ENCODE measurements around the gene GUCY1B1.
A peak's percentile ranks its signal among the peaks of the same experiment; 100 is the strongest.
"Not testable (repeated sequence)": the region's sequence is repeated elsewhere in the genome, so short reads cannot be mapped to it uniquely, and the experiment has no call there.

GUCY1B1 gene

DNA sequence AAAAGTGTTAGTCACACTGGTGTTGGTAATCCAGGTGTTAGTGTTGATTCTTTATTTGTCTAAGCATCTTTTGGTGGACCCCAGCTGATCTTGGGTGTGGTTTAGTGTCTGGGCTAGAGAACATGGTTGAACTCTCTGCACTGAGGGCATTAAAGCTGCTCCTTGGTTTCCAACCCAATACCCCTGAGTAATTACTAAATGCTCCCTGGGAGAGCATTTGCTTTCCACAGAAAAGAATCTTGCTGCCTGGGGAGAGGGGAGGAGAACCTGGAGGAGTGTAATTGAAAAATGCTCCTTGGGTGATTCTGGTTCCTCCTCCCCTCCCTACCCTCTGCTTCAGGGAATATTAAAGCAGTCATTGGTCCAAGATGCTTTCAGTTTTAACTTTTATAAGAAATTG lies 3.1 kb downstream of the GUCY1B1 start:
- DNase-seq (ENCODE audit: low spot score) = no peak

DNA sequence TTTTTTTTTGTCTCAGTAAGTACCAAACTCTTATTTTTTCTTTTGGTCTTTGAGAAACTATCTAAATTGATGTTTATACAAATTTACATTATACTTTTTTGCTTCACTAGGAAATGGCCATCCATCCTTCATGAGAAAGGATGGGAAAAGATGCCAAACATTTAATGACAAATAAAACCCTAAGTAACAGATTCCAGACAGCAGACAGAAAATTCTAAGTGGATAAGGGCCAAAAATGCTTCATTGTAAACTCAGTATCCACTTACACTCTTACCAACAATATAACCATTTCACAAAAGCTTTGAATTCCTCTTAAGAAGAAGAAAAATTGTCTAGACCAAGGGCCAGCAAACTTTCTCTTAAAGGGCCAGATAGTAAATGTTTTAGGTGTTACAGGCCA lies 3.5 kb downstream of the GUCY1B1 start:
- DNase-seq (ENCODE audit: low spot score) = no peak

DNA sequence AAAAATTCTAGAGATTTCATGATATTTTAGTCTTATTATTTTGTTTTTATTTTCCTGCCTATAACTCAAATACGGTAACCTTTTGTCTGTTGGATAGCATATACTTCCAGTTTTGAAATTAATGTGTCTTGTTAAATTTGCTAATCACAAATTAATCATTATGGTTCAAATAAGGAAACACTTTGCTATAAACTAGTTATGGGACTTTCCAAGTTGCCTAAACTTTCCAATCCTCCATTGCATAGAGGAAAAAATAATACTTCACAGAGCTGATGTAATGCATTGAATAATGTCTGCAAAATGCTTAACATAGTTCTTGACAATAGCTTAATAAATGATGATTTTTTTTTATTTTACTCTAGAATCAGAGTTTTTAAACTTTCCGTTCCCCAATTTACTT lies 4.7 kb downstream of the GUCY1B1 start:
- no peak for DNase-seq (ENCODE audit: low spot score)

- no peak for DNase-seq (ENCODE audit: low spot score)
These were observed 6.3 kb downstream of the GUCY1B1 start for GRCh38 chr4:155765149-155765548.

- no peak for DNase-seq (ENCODE audit: low spot score)
These were observed 7.8 kb downstream of the GUCY1B1 start for GRCh38 chr4:155766622-155767021.

DNA sequence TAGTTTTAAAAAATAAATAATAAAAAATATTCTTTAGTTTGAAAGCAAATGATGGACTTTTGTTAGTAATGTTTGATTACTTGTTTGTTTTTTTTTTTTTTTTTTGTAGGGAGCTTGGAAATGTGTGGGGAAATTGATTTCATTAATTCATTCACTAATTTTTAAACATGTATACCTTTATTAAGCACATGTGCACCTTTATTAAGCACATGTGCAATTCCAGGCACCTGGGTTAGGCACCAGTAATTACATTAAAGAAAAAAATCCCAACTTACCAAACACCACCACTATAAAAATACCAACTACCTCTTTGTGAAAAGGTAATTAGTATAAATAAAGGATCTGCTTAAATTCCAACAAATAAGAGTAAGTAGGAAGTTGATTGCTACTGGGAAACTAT lies 9.5 kb downstream of the GUCY1B1 start:
- no peak for DNase-seq (ENCODE audit: low spot score)

- DNase-seq (ENCODE audit: low spot score) = no peak
These were observed 10.3 kb downstream of the GUCY1B1 start for GRCh38 chr4:155769090-155769489.

- DNase-seq (ENCODE audit: low spot score) = no peak
These were observed 13.8 kb downstream of the GUCY1B1 start for GRCh38 chr4:155772459-155773195.

DNA sequence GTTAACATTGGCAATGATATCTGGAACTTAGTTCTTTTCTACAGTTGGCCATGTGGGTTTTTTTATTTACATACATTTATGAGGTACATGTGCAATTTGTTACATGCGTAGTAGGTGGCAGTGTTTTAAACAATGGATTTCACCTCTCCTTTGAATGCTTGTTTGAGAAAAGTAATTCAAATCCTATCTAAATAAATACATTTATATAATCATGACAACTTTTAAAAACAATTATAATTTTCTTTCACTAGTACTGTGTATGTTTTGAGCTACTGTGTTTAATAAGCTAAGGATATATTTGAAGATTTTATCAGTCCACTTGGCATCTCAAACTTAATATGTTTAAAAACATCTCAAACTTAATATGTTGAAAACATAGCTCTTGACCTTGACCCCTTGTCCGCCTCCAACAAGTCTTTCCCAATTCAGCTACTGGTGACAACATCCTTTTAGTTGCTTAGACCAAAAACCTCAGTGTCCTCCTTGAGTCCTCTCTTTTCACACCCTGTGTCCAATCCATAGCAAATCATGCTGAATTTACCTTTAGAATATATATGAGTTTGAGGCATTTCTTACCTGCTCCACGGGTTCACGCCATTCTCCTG lies 14.5 kb downstream of the GUCY1B1 start:
- DNase-seq (ENCODE audit: low spot score) = no peak

DNA sequence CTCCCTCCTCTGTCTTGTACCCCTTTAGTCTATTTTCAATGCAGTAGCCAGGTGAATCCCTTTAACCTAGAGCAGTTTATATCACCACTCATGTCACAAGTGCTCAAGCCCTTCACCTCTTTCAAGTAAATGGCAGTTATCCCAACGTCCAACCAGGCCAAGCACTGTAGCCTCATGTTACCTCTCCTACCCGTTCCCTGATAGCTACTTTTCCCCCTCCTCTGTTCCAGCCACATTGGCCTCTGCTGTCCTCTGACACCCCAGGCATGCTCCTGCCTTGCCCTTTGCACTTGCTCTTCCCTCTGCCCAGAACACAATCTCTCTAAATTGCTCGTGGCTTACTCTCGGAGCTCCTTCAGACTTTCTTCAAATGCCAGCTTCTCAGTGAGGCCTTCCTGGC lies 15.2 kb downstream of the GUCY1B1 start:
- no peak for DNase-seq (ENCODE audit: low spot score)

DNA sequence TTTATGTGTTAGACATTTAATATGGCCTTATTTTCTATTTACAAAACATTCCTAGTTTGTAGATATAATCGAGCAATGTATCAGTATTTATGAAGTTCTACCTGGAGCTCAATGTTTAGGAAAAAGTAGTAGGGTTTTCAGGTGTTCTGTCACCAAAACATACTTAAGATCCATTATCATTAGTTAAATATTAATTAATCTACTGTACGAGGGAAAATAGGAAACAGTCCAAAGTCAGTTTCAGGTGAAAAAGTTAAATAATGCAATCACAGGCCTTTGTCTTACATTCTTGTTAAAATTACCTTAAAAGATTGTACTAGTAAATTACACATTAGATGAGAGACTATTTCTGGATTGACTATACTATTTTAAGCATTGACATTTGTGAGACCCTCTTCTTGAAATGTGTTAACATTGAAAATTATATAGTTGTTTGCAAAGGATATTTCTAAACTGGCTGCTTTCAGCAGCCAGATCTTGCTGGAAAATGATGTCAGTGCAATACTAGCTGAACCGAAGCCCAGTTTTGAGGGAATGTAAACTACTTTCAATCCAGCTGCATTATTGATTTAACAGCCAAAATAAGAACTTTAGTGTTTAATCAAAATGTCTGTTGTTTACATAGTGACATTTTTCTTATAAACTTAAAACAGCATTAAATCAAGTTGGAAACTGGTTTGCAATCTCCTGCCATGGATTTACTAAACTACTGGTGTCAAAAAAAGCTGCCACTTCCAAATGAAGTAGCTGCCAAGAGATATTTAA lies 19.3 kb downstream of the GUCY1B1 start:
- no peak for DNase-seq (ENCODE audit: low spot score)

GRCh38 chr4:155780775-155781174 lies 22.0 kb downstream of the GUCY1B1 start:
- no peak for DNase-seq (ENCODE audit: low spot score)

- DNase-seq (ENCODE audit: low spot score) = no peak
These were observed 22.5 kb downstream of the GUCY1B1 start for GRCh38 chr4:155781249-155781831.

- no peak for DNase-seq (ENCODE audit: low spot score)
These were observed 25.8 kb downstream of the GUCY1B1 start for GRCh38 chr4:155784637-155785036.

- DNase-seq (ENCODE audit: low spot score) = no peak
These were observed 27.0 kb downstream of the GUCY1B1 start for GRCh38 chr4:155785828-155786227.

GRCh38 chr4:155787113-155787710 lies 28.4 kb downstream of the GUCY1B1 start:
- peak; percentile 11 for DNase-seq (ENCODE audit: low spot score)

GRCh38 chr4:155789391-155789790 lies 30.6 kb downstream of the GUCY1B1 start:
- DNase-seq (ENCODE audit: low spot score) = no peak

DNA sequence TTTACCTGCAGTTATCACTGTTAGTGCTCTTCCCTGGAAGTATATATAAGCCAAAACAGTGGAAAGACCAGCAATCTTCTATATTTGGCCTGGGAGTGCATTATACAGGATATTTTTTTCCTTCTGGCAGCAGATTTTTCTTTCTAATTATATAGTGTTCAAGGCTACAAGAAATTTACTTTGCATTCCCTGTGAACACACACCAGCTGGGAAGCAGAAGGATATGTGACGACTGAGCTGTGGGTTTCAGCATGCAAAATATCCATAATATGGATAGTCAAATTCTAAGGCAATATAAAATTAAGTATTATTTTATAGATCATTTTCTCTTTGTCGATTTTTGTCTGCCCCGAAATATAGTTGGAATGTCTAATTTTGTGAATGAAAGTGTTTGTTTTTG lies 31.2 kb downstream of the GUCY1B1 start:
- no peak for DNase-seq (ENCODE audit: low spot score)

- no peak for DNase-seq (ENCODE audit: low spot score)
These were observed 35.9 kb downstream of the GUCY1B1 start for GRCh38 chr4:155794589-155795236.

DNA sequence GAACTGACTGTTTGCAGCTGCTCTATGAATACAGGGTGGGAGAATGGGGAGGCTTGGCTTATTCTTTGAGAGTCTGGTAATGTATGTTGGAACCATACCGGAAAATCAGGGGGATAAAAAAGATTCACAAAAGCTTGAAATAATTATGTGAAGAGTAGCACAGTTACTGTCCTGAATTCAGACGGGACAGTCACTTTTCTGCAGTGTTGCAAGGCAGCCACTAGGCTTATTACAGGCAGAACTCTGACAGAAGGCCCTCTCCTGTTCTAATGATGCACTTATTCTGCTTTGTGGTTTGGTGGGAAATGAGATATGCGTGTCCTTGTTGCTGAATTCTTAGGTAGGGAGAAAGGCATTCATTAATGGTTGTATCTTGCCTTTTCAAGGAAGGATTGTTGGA lies 37.2 kb downstream of the GUCY1B1 start:
- DNase-seq (ENCODE audit: low spot score) = no peak

- DNase-seq (ENCODE audit: low spot score) = not testable (repeated sequence)
These were observed 38.8 kb downstream of the GUCY1B1 start for GRCh38 chr4:155797581-155797980.

All from HuH-7.5 (cell line).